WERI-Rb-1 (cell line): ENCODE results near the gene PDE6H.

Experiments
- DNase-seq: peaks from one replicate; pipeline ENCODE4 v3.0.0-alpha.2; 2020
- H3K27ac ChIP-seq: fragments of 250-450 bp; sonication (Bioruptor Pico); 2 replicates; pipeline ENCODE4 v1.5.1; 2020; ENCODE audit warnings: mild to moderate bottlenecking, moderate library complexity
- H3K27me3 ChIP-seq: fragments of 250-450 bp; sonication (Bioruptor Pico); 2 replicates; pipeline ENCODE4 v1.5.1; 2021; ENCODE audit warnings: mild to moderate bottlenecking, low read depth, moderate library complexity; ENCODE audit not compliant: insufficient read depth, severe bottlenecking
- H3K36me3 ChIP-seq: fragments of 250-450 bp; sonication (Bioruptor Pico); 2 replicates; pipeline ENCODE4 v1.5.1; 2020; ENCODE audit warnings: mild to moderate bottlenecking, moderate library complexity
- H3K4me3 ChIP-seq: 2 replicates; pipeline ENCODE4 v1.5.1; 2011; ENCODE audit warnings: low read depth, mild to moderate bottlenecking, control low read depth, low read length
- H3K9me3 ChIP-seq: fragments of 250-450 bp; sonication (Bioruptor Pico); 2 replicates; pipeline ENCODE4 v1.5.1; 2021; ENCODE audit warnings: mild to moderate bottlenecking, moderate library complexity; ENCODE audit not compliant: severe bottlenecking
- CTCF ChIP-seq: IDR thresholded peaks from 2 replicates; pipeline ENCODE4 v1.5.1; 2011; ENCODE audit warnings: low read depth, mild to moderate bottlenecking, control low read depth, inconsistent platforms, low read length

PDE6H gene

GRCh38 chr12:14972816-14973215 is at the start of gene PDE6H:
TSS of gene PDE6H (plus strand) at chr12:14973042. CDS start at chr12:14978013, 4,971 bp downstream.
- no peak for TF ChIP-seq CTCF
- no peaks in the 10 kb centered on the region for H3K9me3 ChIP-seq
- H3K4me3 ChIP-seq = peak within 1 kb of the TSS; percentile 5; the same call in 1 of the 2 replicates
- H3K36me3 ChIP-seq = no peaks in the 10 kb centered on the region; the same call in 1 of the 2 replicates
- DNase-seq = peak; percentile 62
- H3K27me3 ChIP-seq = no peaks in the 10 kb centered on the region
- peak within 1 kb of the TSS; percentile 80 for H3K27ac ChIP-seq

DNA sequence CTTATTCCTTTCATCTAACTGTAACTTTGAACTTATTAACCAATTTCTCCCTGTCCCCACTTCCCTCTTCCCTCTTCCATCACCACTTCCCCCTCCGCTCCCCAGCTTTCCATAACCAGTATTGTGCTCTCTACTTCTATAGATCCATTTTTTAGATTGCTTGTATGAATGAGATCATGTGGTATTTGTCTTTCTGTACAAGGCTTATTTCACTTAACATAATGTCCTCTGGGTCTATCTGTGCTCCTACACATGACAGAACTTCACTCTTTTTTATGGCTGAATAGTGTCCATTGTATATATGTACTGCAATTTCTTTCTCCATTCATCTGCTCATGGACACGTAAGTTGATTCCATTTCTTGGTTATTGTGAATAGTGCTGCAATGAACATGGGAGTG is 48.9 kb upstream of the PDE6H start:
- Histone ChIP-seq H3K4me3 (no peak overlapping the region), H3K27ac (no peak overlapping the region), H3K27me3 (no peaks in the 10 kb centered on the region), H3K9me3 (no peaks in the 10 kb centered on the region), H3K36me3 (no peaks in the 10 kb centered on the region)
- TF ChIP-seq CTCF = no peak
- no peak for DNase-seq

DNA sequence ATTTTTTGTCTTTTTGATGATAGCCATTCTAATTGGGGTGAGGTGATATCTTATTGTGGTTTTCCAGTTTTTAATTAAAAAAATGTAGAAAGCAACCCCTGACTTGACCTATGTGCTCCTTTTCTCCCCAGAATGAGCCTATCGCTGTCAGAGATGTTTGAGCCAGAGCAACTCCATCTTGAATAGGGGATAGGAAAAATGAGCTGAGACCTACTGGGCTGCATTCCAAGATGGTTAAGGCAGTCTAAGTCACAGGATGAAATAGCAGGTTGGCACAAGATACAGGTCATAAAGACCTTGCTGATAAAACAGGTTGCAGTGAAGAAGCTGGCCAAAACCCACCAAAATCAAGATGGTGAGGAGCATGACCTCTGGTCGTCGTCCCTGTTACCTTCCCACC is 48.3 kb upstream of the PDE6H start:
- H3K9me3 ChIP-seq = no peaks in the 10 kb centered on the region
- no peak overlapping the region for H3K27ac ChIP-seq
- DNase-seq = no peak
- no peak overlapping the region for H3K4me3 ChIP-seq
- H3K36me3 ChIP-seq = no peaks in the 10 kb centered on the region
- no peaks in the 10 kb centered on the region for H3K27me3 ChIP-seq
- TF ChIP-seq CTCF = no peak

- DNase-seq = no peak
- Histone ChIP-seq H3K36me3 (no peaks in the 10 kb centered on the region), H3K27ac (no peak overlapping the region), H3K27me3 (no peaks in the 10 kb centered on the region), H3K4me3 (no peak overlapping the region), H3K9me3 (no peaks in the 10 kb centered on the region)
- TF ChIP-seq CTCF = no peak
Observed at GRCh38 chr12:14927267-14927666, 45.6 kb upstream of the PDE6H start.

DNA sequence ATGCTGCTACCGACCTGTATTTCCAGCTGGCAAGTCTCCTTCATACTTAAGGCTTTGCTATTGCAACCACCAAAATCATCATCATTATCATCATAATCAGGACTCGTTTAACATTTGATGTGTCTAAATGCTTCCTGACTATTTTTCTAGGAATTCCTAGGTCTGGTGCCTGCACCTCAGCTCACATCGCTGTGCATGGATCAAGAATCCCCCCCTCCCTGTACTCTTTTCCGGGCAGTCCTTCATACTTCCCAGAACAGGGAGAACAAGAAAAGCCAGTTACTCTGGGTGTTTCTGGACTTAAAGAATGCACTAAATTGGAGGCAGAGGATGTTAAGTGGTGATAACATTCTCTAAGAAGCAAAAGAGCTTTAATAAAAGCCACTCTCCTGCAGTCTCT is 43.9 kb upstream of the PDE6H start:
- no peak overlapping the region for H3K27ac ChIP-seq
- TF ChIP-seq CTCF = no peak
- no peak for DNase-seq
- no peaks in the 10 kb centered on the region for H3K36me3 ChIP-seq
- no peaks in the 10 kb centered on the region for H3K27me3 ChIP-seq
- no peaks in the 10 kb centered on the region for H3K9me3 ChIP-seq
- no peak overlapping the region for H3K4me3 ChIP-seq

GRCh38 chr12:14930299-14930698 is 42.5 kb upstream of the PDE6H start:
- no peak for DNase-seq
- H3K27ac ChIP-seq = no peak overlapping the region
- H3K9me3 ChIP-seq = no peaks in the 10 kb centered on the region
- H3K27me3 ChIP-seq = no peaks in the 10 kb centered on the region
- no peak overlapping the region for H3K4me3 ChIP-seq
- no peaks in the 10 kb centered on the region for H3K36me3 ChIP-seq
- TF ChIP-seq CTCF = no peak
